Stimulated activated CD8-positive, alpha-beta memory T cell treated with anti-CD3 and anti-CD28 coated beads, Interleukin-7, amount 100 ng/mL, for 4 hours (primary cell): ENCODE measurements around the gene KIRREL3.

Source experiments
- DNase-seq, 2 donors: peaks; one replicate each; pipeline ENCODE4 v3.0.0-alpha.2; 2020; ENCODE audit warnings: low read depth in 2 of 2

KIRREL3 gene

DNA sequence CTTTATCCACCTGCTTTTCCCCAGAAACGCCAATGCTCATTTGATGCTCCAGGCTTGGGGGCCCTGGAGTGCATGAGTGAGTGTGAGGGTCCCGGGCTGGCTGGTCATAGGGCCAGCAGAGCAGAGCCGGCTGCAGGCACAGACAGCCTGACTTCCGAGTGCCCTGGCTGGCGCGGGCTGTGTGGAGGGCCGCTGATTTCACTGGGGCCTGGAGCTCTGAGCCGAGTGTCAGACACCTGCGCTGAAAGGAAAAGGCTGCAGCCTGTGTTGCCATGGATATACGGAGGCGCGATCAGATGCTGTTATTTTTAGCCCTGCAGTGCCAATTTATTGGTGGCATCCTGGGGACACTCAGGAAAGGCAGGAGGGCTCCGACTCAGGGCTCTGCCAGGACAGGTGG, 557.5 kb downstream of the KIRREL3 start:
- DNase-seq, result no peak

DNA sequence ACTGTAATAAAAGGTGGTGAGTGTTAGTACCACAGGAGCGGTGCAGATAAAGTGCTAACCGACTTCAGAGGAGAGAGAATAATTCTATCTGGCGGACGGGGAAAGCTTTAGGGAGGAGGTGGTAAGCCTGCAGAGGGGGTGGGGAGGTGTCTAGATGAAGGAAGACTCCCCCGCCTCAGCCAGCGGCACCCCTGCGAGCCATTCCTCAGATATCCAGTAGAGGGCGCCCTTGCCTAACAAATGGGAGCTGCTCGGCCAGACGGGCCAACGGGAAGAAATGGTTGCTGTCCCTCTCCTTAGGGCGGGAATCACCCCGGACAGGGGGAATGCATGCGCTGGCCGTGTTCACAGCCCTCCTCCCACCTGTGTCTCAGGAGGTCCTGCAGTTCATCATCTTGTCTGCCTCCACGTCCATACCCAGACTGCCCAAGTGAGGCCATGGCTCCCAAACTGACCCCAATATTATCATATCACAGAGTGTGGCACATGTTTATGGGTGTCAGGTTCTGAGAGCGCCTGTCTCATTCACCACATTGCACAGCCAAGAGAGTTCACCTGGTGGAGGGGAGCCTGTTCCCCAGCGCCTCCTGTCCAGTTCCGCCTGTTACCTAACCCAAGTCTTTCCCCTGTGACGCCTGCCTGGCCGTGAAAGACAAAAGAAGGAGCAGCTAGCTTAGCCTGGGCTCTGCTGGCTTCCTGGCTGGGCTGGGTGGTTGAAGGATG, 559.6 kb downstream of the KIRREL3 start:
- DNase-seq, result peak; percentile 40 to 41

DNA sequence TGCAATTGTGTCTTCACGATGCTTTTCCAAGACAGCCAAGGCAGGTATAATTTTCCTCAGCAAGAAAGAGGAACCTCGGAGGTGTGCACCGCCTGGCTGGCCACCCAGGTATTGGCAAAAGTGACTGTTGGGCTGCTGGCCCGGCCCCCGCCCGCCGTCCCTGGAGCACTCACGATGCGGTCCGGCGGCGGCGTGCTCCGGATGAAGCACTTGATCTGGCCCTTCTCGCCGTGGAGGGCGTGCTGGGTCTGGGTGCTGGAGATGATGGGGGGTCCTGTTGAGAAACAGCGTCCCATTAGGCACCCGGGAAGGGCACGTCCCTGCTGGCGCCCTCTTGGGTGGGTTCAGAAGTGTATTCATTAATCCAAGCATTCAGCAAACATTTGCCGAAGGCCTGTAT, 560.3 kb downstream of the KIRREL3 start:
- no peak for DNase-seq

DNA sequence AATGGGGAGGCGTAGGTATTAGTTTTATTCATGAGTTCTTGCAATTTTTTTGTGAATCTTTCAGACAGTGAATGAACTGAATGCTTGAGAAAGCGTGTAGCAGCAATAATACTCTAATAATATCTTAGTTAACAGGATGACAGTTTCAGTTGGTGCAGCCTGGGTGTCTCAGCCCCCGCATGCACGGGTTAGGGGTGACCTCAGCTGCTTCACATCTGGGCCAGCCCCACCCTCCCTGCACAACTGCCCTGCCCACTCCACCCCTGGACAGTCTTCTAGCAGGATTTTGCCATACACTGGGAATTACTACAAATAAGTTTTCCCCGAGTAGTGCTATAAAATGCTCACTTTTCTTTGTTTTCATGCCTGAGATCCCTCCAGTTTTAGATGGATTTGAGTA, 561.9 kb downstream of the KIRREL3 start:
- DNase-seq, result no peak

DNA sequence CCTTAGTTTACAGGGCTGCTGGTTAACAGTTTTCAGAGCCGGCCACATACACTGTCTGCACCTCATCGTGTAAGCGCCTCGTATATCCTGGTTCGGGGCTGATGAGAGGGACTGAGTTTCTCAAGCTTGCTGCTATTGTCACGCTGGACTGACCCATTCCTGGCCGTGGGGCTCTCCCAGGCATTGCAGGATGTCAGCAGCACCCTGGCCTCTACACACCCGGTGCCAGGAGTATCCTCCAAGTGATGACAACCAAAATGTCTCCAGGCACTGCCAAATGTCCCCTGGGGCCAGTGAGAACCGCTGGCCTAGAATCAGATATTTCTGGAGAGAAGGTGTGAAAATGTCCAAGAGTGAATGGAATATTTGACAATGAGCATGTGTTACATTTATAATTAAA, 562.3 kb downstream of the KIRREL3 start:
- no peak for DNase-seq

DNA sequence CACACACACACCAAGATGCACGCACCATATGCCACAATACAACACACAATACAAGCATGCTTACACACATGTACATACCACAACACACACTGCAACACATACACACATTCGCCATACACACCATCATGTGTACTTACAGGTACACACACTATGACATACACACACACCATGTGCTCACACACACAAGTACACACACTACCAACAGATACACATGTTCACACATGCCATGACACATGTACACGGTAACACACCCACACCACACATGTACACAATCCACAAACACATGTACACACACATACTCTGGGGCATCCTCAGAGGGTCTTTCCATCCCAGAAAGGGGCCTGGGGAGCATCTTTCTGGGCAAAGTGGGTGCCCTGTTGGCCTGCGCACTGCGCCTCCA, 562.8 kb downstream of the KIRREL3 start:
- DNase-seq, result no peak

DNA sequence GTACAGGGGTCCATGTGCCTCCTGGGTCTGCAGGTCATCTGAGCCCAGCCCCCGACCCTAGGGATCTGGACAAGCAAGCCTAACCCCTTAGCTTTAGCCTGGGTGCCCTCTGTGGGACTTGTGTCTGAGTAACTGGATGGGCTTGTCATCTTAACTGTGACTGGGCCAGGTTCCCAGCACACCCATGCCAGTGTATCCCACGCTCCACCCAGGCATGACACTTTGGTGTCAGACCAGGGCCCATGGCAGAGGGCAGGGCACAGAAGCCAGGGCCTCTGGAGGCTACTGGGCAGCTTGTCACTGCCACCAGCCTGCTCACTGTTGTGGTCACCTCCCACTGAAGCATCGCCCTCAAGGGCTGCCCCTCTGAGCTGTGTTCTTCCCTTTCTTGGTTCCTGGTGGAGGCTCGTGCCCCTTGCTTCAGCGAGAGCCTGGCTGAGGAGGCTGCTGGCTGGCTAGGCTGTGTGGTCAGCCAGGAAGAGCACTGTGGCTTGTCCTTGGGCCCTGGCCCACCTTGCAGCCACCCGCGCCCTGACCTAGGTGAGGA, 564.3 kb downstream of the KIRREL3 start:
- no peak for DNase-seq

DNA sequence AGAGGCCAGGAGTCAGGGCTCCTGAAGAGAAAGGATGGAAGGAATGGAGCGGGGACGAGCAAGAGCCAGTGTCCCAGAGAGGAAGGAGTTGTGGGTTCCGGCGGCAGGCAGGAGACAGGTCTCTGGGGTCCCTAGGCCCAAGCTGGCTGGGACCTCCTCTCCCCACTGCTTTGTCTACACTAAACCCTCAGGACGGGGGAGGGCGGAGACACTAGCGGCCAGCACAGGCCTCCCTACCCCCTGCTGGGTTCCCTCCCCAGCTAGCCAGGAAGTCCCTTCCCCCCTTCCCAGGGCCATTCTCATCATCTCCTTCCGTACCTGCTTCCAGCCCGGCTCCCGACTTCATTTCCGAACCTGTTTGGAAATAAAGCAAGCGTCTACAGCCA, 565.6 kb downstream of the KIRREL3 start:
- DNase-seq, result no peak

DNA sequence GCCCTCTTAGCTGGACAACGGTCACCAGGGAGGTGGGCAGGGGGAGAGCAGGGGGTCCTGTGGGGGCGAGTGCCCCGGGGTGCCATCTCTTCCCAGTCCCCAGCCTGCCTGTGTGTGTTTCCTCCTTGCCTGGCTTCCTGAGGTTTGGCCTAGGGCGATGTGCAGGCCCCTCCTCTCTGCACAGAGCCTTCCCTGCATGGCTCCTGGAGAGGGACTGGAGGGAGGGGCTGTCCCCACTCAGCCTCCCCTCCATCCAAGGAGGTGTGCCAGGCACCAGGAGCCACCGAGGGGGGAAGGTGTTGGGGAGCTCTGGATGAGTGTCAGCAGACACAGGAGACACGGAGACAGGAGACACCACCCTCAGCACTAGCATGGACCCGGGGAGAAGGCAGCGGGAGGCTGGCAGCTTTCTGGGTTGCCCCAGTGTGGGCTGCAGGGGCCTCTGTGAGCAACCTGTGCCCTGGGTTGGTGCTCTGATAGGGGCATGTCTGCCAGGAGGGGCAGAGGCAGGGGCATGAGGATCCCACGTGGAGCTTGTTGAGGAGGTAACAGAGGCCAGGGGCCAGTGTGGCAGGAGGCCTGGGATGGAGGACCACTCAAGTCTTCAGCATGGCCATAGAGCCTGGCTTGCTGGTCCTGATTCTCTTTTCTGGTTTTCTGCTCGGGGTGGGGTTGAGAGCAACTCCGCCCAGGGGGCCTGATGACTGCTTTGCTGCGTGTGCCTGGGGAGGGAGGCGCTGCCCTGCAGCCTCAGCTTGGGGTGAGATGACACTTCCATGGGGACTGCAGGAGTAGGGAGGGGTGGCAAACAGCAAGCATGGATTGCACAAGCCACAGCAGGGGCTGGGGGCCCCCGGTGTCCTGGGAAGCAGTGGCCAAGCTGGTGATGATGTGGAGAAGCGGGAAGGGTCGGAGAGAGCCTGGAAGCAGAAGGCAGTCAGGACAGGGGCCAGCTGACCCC, 566.3 kb downstream of the KIRREL3 start:
- DNase-seq, result no peak

DNA sequence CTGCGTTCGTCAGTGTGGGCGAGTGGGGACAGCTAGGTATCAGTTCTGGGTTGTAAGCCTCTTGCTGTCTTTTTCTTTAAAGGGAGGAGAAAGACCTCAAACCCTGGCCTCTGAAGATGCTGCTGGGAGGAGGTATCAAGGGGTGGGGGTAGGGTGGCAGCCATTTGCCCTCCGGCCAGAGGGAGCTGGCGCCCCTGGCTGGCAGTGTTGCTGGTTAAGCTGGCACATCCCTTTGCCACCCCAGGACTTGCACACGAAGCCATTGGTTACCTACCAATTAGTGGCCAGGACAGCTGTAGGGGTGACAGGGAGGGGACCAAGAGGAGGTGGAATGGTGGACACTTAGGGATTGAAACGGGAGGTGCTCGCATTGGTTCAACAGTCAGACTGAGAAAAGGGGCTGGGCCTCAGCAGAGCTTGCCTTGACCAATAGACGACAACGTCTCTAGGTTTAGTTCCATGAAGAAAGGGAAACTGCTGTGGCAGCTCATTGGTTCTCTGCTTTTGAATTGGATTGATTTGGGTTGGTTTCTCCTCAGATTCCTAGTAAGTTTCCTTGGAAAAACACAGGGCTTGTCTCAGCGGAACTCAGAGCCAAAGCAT, 567.2 kb downstream of the KIRREL3 start:
- no peak for DNase-seq

DNA sequence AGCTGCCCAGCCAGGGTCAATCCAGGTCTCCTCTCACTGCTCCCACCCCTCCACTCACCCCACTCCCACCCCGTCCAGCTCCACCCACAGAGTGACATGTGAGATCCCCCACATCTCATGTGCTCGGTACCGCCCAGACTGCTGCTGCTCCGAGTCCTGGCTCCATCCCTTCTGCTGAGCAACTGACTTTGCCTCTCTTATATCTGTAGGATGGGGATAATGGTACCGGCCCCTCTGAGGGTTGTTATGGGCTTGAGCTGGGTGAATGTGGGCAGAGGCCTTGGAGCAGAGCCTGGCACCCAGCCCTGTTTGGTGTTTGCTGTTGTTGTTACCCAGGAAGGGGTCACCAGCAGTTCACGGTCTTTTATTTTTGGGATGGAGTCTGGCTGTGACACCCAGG, 568.0 kb downstream of the KIRREL3 start:
- no peak for DNase-seq

DNA sequence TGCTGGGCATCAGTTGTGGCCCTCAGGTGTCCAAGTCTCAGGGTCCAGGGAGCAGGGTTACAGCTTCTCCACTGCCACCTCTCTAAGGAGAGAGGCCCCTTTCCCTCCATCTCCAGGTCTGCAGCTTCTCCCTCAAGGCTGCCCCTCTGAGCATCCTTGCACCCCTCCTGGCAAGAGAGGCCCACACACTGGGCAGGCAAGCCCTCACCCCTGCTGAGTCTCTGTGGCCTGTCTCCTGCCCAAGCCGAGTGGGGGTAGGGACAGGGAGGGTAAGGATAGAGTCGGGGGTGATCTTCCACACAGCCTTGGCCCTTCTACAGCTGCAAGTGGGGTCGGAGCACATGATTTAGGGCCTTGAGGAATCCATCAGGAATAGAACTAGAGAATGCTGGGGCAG, 568.5 kb downstream of the KIRREL3 start:
- DNase-seq, result no peak

DNA sequence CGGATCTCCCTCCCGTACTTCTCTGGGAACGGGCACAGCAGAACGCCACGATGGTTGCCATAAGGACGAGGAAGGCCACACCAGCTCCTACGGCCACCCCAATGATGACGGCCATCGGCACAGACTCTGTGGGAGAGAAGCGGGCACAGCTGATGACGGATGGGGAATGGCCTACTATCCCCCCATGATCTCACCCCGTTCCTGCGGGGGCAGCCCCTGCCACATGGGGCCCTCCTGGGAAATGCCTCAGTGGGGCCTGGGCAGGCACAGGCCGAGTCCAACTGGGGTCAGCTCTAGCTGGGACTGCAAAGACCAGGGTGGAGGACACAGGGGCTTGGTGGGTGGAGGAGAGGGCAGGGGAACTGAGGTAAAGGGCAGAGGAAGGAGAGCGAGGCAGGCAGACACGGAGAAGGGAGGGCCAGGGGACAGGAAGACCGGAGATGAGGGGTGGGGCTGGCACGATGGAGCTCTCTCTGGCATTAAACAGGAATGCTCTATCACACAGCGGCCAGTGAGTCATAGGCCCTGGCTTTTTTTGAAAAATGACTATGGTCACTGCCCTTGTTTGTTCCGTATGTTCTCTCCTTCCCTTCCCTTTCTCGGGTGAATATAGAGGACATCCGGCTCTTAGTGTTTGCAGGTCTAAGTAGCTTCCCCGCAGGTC, 569.0 kb downstream of the KIRREL3 start:
- DNase-seq, result no peak

DNA sequence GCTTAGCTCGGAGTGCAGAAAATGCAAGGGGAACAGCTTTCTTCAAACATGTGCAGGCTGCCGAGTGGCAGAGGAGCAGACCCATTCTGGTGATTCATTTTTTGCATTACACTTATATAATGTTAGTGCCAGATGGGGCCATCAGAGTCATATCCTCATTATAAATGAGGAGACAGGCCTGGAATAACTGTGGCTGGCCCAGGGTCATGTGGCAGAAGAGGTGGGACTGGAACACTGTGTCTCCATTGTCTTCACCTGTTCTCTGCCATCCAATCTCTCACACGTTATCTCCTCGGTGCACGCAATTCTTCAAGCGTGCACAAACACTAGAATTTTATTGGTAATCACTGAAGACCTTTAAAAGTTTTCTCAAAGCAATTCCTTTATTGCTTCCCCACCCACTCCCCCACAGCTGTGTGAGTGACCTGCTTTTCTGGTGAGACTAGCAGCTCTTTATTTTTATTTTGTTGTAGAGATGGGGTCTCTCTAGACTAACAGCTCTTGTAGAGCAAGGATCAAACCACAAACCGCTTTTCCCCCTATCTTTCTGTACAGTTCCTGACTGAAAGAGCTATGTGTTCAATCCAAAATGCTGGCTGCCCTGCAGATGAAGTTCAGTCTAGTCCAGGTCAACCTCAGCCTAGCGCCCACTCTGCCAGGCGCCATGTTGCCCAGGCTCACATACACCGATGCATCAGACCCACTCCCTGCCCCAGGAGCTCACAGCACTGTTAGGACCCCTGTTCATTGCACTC, 569.8 kb downstream of the KIRREL3 start:
- DNase-seq, result no peak

DNA sequence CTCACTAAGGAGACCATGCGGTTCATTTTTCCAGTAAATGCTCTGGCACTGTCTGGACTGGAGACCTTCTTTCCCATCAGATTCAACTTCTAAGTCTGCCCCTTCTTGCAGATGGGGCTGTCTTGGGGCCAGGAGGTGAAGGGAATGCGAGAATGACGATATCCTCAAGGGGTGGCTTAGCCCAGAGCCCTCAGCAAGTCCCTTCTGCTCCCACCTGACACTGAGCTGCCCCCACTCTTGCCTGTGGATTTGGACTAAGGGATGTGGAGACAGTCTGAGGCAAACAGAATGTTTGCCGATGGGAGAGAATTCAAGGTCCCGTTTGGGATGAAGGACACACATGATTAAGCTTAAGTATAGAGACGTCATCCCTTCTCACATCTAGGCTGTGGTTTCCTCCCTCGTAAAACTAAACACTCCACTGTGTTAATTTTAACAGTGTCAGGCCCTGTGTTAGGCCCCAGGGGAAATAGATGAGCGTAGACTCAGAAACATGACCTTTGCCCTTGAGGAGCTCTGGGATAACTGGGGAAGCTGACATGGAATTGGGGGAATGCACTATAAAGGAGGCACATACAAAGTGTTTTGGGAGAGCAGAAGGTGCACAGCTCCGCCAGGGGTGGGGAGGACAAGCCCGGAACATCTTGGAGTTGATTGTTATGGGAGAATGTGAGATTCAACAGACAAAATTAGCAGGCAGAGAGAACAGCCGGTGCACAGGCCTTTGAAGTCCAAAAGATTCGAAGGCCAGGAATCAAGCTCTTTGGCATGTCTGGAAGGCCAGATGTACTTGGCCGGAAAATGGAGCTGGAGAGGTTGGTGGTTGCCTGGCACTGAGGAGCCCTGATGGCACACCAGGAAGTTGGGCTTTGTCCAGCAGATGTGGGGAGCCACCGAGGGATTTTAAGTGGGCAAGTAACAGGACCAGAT, 573.5 kb downstream of the KIRREL3 start:
- DNase-seq, result no peak

DNA sequence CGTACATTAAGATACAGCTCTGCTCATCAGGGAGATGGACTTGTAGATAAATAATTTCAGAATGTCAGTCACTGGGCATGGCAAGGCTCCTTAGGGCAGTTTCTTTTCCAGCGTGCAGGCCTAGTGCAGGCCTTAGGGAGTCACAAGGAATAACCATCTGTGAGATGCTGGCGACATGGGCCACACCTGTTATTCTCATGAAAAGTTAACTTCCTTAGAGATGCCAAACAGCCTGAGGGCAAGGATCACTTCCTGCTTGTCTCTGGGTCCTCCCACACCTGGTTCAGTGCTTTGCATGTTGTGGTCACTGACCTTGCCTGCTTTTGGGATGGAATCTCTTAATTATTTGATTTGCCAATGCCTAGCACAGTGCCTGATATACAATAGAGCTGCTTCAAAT, 574.5 kb downstream of the KIRREL3 start:
- no peak for DNase-seq

DNA sequence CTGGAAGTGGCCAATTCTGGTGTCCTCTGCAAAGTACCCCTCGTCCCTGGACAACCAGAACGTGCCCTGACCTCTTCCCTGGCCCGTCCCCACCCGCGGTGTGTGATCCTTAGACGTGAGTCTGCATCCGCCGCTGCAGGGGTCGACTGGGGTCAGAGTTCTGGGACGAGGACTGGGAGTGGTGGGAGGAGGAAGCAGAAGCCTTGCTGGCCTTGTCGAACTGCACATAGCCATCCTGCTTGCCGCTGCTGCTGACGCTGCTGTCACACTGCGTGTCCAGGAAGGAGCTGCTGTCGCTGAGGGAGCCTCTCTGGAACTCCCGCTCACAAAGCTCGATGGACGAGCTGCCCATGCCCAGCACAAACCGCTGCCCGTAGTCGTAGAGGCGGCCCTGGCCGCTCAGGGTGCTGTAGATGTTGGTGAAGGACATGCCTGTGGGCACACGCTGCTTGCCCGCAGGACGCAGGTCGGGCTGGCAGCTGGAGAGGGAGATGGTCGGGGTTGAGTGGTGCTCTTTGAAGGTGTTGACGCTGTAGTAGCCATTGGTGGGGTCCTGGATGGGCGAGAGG, 576.0 kb downstream of the KIRREL3 start:
- DNase-seq, result no peak

DNA sequence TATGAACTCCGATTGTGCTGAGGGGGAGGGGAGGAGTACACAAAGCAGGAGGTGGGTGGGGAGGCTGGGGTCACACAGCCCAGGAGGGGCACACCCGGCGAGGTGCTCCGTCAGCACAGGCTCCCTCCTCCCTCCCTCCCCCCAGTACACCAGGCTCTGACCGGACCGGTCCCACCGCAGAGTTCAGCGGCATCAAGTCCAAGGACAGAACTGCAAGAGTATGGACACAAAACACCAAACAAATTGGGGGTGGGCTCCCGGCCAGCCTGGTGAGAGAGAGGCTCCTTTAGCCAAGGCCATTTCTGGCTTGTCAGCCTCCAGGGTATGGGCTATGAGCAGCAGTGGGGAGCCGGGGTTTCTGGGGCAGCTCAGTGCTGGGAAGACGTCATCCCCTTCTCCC, 576.8 kb downstream of the KIRREL3 start:
- DNase-seq, result no peak

DNA sequence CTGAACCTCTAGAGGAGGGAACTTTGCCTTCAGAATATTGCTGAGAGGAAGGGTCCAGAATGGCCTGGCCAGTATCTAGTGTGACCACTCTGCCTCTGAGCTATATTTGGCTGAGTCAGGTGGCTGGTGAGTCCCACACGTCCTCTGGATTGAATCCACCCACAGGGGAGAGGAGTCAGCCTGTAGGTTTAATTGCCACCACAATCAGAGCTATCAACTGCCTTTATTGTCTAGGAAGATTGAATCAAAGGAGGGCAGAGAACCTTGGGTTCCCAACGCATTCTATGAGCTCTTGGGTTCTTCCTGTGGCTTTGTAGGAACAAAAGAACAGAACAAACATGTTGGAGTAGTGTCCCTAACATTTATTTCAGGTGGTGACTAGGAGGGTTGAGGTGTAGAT, 577.4 kb downstream of the KIRREL3 start:
- DNase-seq, result no peak

DNA sequence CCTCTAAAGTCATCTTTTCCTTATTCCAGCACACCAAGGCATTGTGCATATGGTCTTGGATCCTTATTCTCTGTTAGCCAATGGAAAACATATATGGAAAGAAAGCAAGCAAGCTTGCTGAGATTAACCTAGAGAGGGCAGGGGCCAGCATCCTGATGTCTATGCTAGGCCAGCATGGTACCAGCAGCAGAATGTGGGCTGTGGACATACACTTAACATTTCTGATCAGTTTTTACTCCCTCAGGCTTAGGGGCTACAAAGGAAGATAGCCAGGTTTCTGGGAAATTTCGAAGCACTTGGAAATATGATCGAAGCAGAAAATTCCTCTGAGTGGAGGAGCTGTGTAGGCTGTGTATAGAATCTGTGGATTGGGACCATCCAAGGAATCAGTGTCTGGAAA, 578.1 kb downstream of the KIRREL3 start:
- DNase-seq, result no peak
